Heart right ventricle (tissue), 16 donors: Measurements from ENCODE around the gene TDRD10. TPM values are rescaled to one million over a fixed set of nuclear protein-coding genes. Genes with fewer than 3 reads are reported as not detected.

Experiments
- ATAC-seq, 8 donors: fragments of 200-7000 bp; cut with Tn5 transposase; one replicate each; pipeline ENCODE4 v1.9.1; 2020; ENCODE audit warnings: mild to moderate bottlenecking in 8 of 8, moderate library complexity in 8 of 8, moderate number of reproducible peaks in 1 of 8
- DNase-seq, 2 donors: peaks; one replicate each; pipeline ENCODE4 v3.0.0-alpha.2; 2020
- H3K27ac ChIP-seq, 10 donors: fragments of 200-600 bp; sonication (generic) in 2 of 10; one replicate each; pipeline versions ENCODE4 v1.5.0 to v1.8.0; 2020 to 2022; ENCODE audit warnings: mild to moderate bottlenecking in 3 of 10
- H3K27me3 ChIP-seq, 7 donors: fragments of 200-600 bp; one replicate each; pipeline ENCODE4 v1.8.0; 2021 to 2022; ENCODE audit warnings: mild to moderate bottlenecking in 2 of 7
- H3K36me3 ChIP-seq, 9 donors: fragments of 200-600 bp; sonication (generic) in 1 of 9; one replicate each; pipeline versions ENCODE4 v1.5.0 to v1.8.0; 2020 to 2022; ENCODE audit warnings: mild to moderate bottlenecking in 2 of 9
- H3K4me1 ChIP-seq, 9 donors: fragments of 200-600 bp; sonication (generic) in 1 of 9; one replicate each; pipeline versions ENCODE4 v1.5.0 to v1.8.0; 2020 to 2022; ENCODE audit warnings: mild to moderate bottlenecking in 4 of 9
- H3K4me3 ChIP-seq, 10 donors: fragments of 200-600 bp; sonication (generic) in 2 of 10; one replicate each; pipeline versions ENCODE4 v1.5.0 to v1.8.0; 2020 to 2022; ENCODE audit warnings: mild to moderate bottlenecking in 7 of 10, moderate library complexity in 2 of 10
- H3K9me3 ChIP-seq, 11 donors: fragments of 200-600 bp in 10 of 11; sonication (generic) in 2 of 11; one replicate each; pipeline versions ENCODE4 v1.5.0 to v1.8.0; 2013 to 2022; ENCODE audit warnings: mild to moderate bottlenecking in 2 of 11, control low read depth in 1 of 11, moderate library complexity in 1 of 11
- CTCF ChIP-seq, 9 donors: fragments of 200-600 bp; sonication (generic) in 2 of 9; IDR thresholded peaks; one replicate each; pipeline versions ENCODE4 v1.5.0 to v1.8.0; 2021 to 2022; ENCODE audit warnings: antibody characterized with exemption in 9 of 9, mild to moderate bottlenecking in 5 of 9, moderate library complexity in 1 of 9
- WGBS, 2 donors: extraction: QIAGEN DNeasy Blood & Tissue Kit; methylation state at CpG; one replicate each; pipeline ENCODE4 v1.1.7; 2013; ENCODE audit warnings: inconsistent platforms in 1 of 2; 5-methylcytosine and 5-hydroxymethylcytosine counted together
- intact Hi-C, 10 donors: fragments of 100-400 bp; cut with DNase I; formaldehyde crosslinking; loops; one replicate each; pipeline versions ENCODE4 v1.11.1 to v1.14.2; 2022
- polyA plus RNA-seq, 2 donors: library from polyadenylated mRNA; stranded (reverse); fragments of 200-250 nt; gene quantifications; one replicate each; pipeline ENCODE4 v1.2.3, GENCODE V29; 2013
- total RNA-seq, 10 donors: library from RNA; stranded (reverse); fragmentation: NEBNext Ultra II Directional in 3 of 10; extraction: Animal tissue kit (Norgen Biotek cat#: 25700) in 3 of 10; gene quantifications; one replicate each; pipeline versions ENCODE4 v1.2.1 to v1.2.4, GENCODE V29; 2021 to 2023
- donor health status: Arrhythmogenic right ventricular cardiomyopathy.
- donor health status: ischemic (EF 13 %, LVEDD 7.1; RV severe dilation, severe dysfunction).
- donor health status: healthy with polysubstance abuse.
- donor health status: DM: no; HTN: yes; CAD: no.
- donor health status: DM: no; HTN: no; CAD: no.
- donor health status: ischemic (EF 25% LVEDD 6.9; RV normal size, moderate dysfunction).
- donor health status: ischemic (EF 25% LVEDD 5.7; RV mildly dilated, moderate dysfunction).
- donor health status: healthy.
- donor health status: DM: yes; HTN: yes; CAD: no.
- donor health status: Ischemic cardiomyopathy.
- donor health status: ischemic (EF 35%, LVEDD 5.7; RV mildly dilated, moderate dysfunction).
- donor health status: nonischemic (EF 11% LVEDD 7.7; RV severe dilation, severe dysfunction).
- donor health status: DM: yes; HTN: yes; CAD: no.
- donor health status: PGD.
- donor health status: ischemic (EF 29% LVEDD 5.4; RV normal size, mild dysfunction).
- donor health status: nonischemic (EF 23%, LVEDD 6.1; RV moderate dilation, normal function).

Gene TDRD10
- total and polyA plus RNA-seq, 12 donors = 1.1 to 13.3 (median 2.0) TPM

GRCh38 chr1:154590756-154591155 is 88.7 kb downstream of the TDRD10 start:
- DNase-seq = no peak
- Histone ChIP-seq H3K27ac (no peak overlapping the region), H3K36me3 (peaks cover 5 to 100% (median 96%) of the 10 kb centered on the region in 9 donors), H3K27me3 (no peaks in the 10 kb centered on the region), H3K9me3 (no peaks in the 10 kb centered on the region), H3K4me1 (no peaks in the 10 kb centered on the region), H3K4me3 (no peak overlapping the region)
- ATAC-seq = no peak
- no peak for TF ChIP-seq CTCF (IDR thresholded peaks at IDR 0.05)
- intact Hi-C loops = no loop called here
- 87 to 90% methylated on average over 5 of the region's 5 CpGs for WGBS, 2 donors

GRCh38 chr1:154591206-154591605 is 89.2 kb downstream of the TDRD10 start:
- H3K27me3 ChIP-seq = no peaks in the 10 kb centered on the region
- whole genome bisulfite sequencing, 2 donors = 96 to 98% methylated on average over 7 of the region's 7 CpGs
- H3K36me3 ChIP-seq = peaks cover under 1 to 100% (median 96%) of the 10 kb centered on the region in 9 donors

GRCh38 chr1:154593390-154593789 is 91.4 kb downstream of the TDRD10 start:
- no peak overlapping the region for H3K4me3 ChIP-seq
- ATAC-seq = no peak
- H3K27ac ChIP-seq = no peak overlapping the region
- intact Hi-C loops = no loop called here
- no peak for DNase-seq
- peaks cover 0 to 100% (median 89%) of the 10 kb centered on the region in 9 donors for H3K36me3 ChIP-seq
- H3K27me3 ChIP-seq = no peaks in the 10 kb centered on the region
- TF ChIP-seq CTCF (IDR thresholded peaks at IDR 0.05) = no peak
- H3K9me3 ChIP-seq = no peaks in the 10 kb centered on the region
- peaks cover 0 to 4% (median 0%) of the 10 kb centered on the region in 9 donors for H3K4me1 ChIP-seq

More at GRCh38 chr1:154591206-154591605, 89.2 kb downstream of the TDRD10 start:
- TF ChIP-seq CTCF (IDR thresholded peaks at IDR 0.05) = no peak
- H3K27ac ChIP-seq = no peak overlapping the region
- DNase-seq (no peak), ATAC-seq (no peak)
- H3K9me3 ChIP-seq = no peaks in the 10 kb centered on the region
- intact Hi-C loops = no loop called here
- H3K4me1 ChIP-seq = no peaks in the 10 kb centered on the region
- H3K4me3 ChIP-seq = no peak overlapping the region

- Histone ChIP-seq H3K4me1 (peaks cover 8 to 18% (median 12%) of the 10 kb centered on the region in 9 donors), H3K4me3 (no peak overlapping the region), H3K27ac (no peak overlapping the region), H3K9me3 (no peaks in the 10 kb centered on the region), H3K27me3 (no peaks in the 10 kb centered on the region), H3K36me3 (peaks cover 0 to 100% (median 75%) of the 10 kb centered on the region in 9 donors)
- intact Hi-C loops = loop anchor here in 1 of 10 donors (5.0 kb wide), 1 partner anchor 33 kb away; no protein-coding TSS in a partner anchor
- DNase-seq (no peak), ATAC-seq (no peak)
- TF ChIP-seq CTCF (IDR thresholded peaks at IDR 0.05) = no peak
- 87 to 90% methylated on average over 7 of the region's 7 CpGs for WGBS, 2 donors
Measured at GRCh38 chr1:154594811-154595210, 92.8 kb downstream of the TDRD10 start.
